ENCODE data around the gene EN2. TPM values are rescaled to one million over a fixed set of nuclear protein-coding genes. Genes with fewer than 3 reads are reported as not detected.
A peak's percentile ranks its signal among the peaks of the same experiment; 100 is the strongest.

The EN2 gene
- total RNA-seq, 1 experiment from 2014 or later: 0.07 TPM

DNA sequence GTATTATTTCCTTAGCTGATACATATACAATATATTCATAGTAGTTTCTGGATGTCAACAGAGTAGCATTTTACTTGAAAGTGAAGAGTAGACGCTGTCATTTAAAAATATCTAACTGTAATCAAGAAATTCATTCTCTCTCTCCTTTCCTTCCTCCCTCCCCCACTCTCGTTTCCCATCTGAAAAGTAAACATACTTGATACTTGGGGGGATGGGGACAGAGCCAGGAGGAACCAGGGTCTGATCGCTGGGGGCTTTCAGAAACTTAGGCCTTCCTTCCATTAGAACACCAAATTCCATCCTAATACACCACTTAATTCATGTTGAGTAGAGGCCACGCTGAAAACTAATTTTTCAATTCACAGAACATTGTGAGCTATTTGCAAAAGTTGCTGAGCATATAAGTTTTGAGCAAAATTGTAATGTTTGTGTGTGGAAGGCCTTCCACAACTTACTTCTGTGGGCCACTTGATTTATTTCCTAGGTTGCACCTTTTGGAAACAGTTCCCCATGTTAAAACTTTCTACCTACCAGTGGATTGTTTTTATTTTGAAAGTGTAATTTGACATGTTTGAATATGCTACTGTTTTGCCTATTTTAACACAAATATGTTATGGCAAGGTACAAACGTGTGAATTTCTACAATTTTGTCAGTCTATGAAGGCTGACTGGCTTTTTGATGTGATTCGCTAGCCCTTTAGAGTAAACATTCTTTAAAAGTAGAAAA lies 53.2 kb downstream of the EN2 start:
- Histone ChIP-seq H2AK5ac (ENCODE audit: insufficient read length, low read length) (no peak overlapping the region), H3K27me3 (ENCODE audit: insufficient read depth, low read length) (peaks cover 63% of the 10 kb centered on the region), H3K79me1 (ENCODE audit: insufficient read depth, low read depth, low read length, poor library complexity, severe bottlenecking) (no peaks in the 10 kb centered on the region), H4K5ac (ENCODE audit: insufficient read length, low read depth, low read length) (no peak overlapping the region), H2BK12ac (ENCODE audit: insufficient read length, low read depth, low read length) (no peak overlapping the region), H2BK15ac (ENCODE audit: low read depth, low read length) (no peak overlapping the region), H4K91ac (ENCODE audit: insufficient read length, low read depth, low read length) (no peak overlapping the region), H3K23ac (ENCODE audit: insufficient read length, low read depth, low read length) (no peak overlapping the region), H3K18ac (ENCODE audit: insufficient read length, low read depth, low read length) (no peak overlapping the region), H3K14ac (ENCODE audit: insufficient read depth, low read length) (no peak overlapping the region), H2BK5ac (ENCODE audit: insufficient read length, low read length) (no peak overlapping the region), H3K4me2 (ENCODE audit: insufficient read depth, insufficient read length, low read length) (no peak overlapping the region), H4K20me1 (ENCODE audit: control insufficient read depth, insufficient read depth, insufficient read length) (peaks cover 4% of the 10 kb centered on the region), H4K8ac (replicated peaks; ENCODE audit: insufficient read length, low read depth, low read length) (no peak overlapping the region), H3K4ac (ENCODE audit: low read depth, low read length) (no peak overlapping the region), H2BK120ac (ENCODE audit: low read depth, low read length, poor library complexity, severe bottlenecking) (no peak overlapping the region), H2BK20ac (ENCODE audit: low read depth, low read length, poor library complexity, severe bottlenecking) (no peak overlapping the region), H3K79me2 (ENCODE audit: insufficient read depth, low read length) (no peaks in the 10 kb centered on the region), H3K56ac (ENCODE audit: insufficient read length, low read depth, low read length) (no peak overlapping the region), H3K23me2 (ENCODE audit: insufficient read length, low read depth, low read length, poor library complexity, severe bottlenecking) (peaks cover 5% of the 10 kb centered on the region), H3K9me3 (ENCODE audit: control insufficient read depth, low read depth, low read length) (no peaks in the 10 kb centered on the region), H3K9ac (ENCODE audit: extremely low read depth, insufficient read length, low read length) (no peak overlapping the region), H2AFZ (ENCODE audit: low read length) (no peak overlapping the region), H3K4me1 (ENCODE audit: insufficient read depth, low read length) (peaks cover 2% of the 10 kb centered on the region), H3K27ac (ENCODE audit: insufficient read length, low read depth, low read length) (no peak overlapping the region), H3T11ph (ENCODE audit: low read length) (no peak overlapping the region)
- Mint-ChIP-seq H3K4me3 (peak overlapping the region in 1 of 2 experiments; percentile 51; a peak in 3 of 5 replicates), H3K4me1 (peaks cover 23 to 37% of the 10 kb centered on the region in 2 experiments), H3K27me3 (ENCODE audit: low read depth) (peaks cover 100% of the 10 kb centered on the region), H3K9me3 (peaks cover 2 to 15% of the 10 kb centered on the region in 2 experiments; a peak in 2 of 5 replicates), H3K27ac (no peak overlapping the region), H3K36me3 (ENCODE audit: insufficient read depth in 1 of 3, low read depth in 3 of 3) (no peaks in the 10 kb centered on the region)
- TF ChIP-seq, protein P1, sequence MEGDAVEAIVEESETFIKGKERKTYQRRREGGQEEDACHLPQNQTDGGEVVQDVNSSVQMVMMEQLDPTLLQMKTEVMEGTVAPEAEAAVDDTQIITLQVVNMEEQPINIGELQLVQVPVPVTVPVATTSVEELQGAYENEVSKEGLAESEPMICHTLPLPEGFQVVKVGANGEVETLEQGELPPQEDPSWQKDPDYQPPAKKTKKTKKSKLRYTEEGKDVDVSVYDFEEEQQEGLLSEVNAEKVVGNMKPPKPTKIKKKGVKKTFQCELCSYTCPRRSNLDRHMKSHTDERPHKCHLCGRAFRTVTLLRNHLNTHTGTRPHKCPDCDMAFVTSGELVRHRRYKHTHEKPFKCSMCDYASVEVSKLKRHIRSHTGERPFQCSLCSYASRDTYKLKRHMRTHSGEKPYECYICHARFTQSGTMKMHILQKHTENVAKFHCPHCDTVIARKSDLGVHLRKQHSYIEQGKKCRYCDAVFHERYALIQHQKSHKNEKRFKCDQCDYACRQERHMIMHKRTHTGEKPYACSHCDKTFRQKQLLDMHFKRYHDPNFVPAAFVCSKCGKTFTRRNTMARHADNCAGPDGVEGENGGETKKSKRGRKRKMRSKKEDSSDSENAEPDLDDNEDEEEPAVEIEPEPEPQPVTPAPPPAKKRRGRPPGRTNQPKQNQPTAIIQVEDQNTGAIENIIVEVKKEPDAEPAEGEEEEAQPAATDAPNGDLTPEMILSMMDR (conservative IDR thresholded peaks at IDR 0.05): no peak
- no CpG with 5 or more reads among the region's 6 CpGs for WGBS (ENCODE audit: extremely low coverage, insufficient read length, low lambda C conversion rate)
- no peak for DNase-seq
